ENCODE data around the gene GRK5. TPM values are rescaled to one million over a fixed set of nuclear protein-coding genes. Genes with fewer than 3 reads are reported as not detected.
"Not testable (repeated sequence)": the region's sequence is repeated elsewhere in the genome, so short reads cannot be mapped to it uniquely, and the experiment has no call there.

GRK5 gene
- total RNA-seq, 1 donor from 2014 or later = 26.2 TPM

DNA sequence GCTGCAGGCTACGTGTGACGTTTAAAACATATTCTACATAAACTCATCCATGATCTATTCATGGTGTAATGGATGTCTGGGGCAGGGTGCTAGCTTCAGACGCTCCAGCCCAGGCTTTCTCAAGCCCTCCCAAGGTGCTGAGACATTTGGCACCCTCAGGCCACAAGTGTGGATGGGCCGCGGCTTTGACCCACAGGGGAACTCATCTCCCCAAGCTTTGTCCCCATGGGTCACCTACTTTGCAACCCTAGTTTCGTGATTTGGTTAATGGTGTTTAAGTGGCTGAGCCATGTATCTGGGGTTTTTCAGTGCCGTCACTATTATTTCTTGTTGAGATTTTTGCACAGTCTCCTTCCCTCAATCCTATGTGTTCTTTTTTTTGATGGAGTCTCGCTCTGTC, 66.0 kb downstream of the GRK5 start:
- DNase-seq (ENCODE audit: low spot score) = no peak

DNA sequence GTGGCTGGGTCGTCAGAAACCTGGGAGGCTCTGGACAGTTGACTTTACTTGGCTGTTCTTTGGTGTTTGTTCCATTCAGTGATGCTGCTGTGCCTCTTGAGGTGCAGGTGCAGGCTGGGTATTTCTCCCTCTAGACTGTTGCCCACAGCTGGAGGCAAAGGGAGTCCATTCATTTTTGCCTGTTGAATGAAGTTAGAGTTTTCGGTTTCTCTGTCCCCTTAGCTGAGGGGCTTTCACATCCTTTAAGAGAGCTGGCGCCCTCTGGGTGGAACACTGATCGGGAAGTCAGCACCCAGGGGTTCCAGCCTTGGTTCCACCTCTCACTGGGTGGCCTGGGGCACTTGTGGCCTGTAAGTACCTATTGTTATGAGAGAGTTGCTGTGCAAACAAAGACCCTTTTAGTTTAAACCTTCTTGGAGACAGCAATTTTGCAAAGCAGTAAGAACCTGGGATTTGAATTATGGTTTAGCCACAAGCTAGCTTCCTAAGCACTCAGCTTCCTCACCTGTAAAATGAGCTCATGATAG, 67.2 kb downstream of the GRK5 start:
- DNase-seq (ENCODE audit: low spot score) = no peak

DNA sequence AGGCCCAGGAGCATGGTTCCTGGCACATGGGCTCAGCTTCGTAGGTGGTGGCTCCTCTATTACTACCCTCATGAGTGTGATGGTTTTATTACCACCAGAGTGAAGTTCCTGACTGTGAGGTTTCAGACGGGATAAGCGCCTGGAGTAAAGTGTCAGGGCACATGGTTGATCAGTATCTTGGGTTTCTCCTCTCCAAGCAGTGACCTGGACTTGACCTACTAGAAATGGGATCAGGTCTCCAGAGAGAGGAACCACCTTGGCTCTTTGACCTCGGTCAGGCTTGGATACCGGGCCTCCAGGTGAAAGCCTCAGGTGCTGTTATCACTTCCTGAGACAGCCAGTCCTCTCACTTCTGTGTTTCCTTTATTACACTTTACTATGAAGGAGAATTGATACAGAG, 67.7 kb downstream of the GRK5 start:
- DNase-seq (ENCODE audit: low spot score) = no peak

DNA sequence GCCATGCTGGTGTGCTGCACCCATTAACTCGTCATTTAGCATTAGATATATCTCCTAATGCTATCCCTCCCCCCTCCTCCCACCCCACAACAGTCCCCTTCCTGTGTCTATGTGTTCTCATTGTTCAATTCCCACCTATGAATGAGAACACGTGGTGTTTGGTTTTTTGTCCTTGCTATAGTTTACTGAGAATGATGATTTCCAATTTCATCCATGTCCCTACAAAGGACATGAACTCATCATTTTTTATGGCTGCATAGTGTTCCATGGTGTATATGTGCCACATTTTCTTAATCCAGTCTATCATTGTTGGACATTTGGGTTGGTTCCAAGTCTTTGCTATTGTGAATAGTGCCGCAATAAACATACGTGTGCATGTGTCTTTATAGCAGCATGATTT, 68.8 kb downstream of the GRK5 start:
- not testable (repeated sequence) for DNase-seq (ENCODE audit: low spot score)

GRCh38 chr10:119278126-119278709, 70.8 kb downstream of the GRK5 start:
- peak; percentile 22 for DNase-seq (ENCODE audit: low spot score)

- no peak for DNase-seq (ENCODE audit: low spot score)
Observed at GRCh38 chr10:119279441-119279840, 72.1 kb downstream of the GRK5 start.

- peak; percentile 43 for DNase-seq (ENCODE audit: low spot score)
Observed at GRCh38 chr10:119281581-119282071, 74.3 kb downstream of the GRK5 start.

DNA sequence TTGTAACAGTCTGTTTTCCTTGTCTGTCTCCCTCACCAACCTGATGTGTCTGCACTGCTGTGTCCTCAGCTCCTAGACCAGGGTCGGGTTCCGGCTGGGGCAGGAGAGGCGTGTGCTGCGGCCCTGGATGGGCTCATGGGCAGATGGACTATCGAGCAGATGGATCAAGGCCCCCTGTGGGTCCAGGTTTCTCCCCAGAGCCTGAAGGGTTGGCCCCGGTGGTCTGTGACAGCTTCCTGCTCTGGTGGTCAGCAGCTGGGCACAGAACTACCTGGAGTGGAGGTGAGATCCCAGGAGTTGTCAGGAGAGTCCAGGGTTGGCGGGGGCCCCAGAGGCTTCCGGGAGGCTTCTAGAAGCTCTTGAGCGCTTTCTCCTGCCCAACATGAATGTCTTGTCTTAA, 75.1 kb downstream of the GRK5 start:
- no peak for DNase-seq (ENCODE audit: low spot score)

GRCh38 chr10:119283387-119283786, 76.0 kb downstream of the GRK5 start:
- no peak for DNase-seq (ENCODE audit: low spot score)

GRCh38 chr10:119283818-119284217, 76.4 kb downstream of the GRK5 start:
- no peak for DNase-seq (ENCODE audit: low spot score)

DNA sequence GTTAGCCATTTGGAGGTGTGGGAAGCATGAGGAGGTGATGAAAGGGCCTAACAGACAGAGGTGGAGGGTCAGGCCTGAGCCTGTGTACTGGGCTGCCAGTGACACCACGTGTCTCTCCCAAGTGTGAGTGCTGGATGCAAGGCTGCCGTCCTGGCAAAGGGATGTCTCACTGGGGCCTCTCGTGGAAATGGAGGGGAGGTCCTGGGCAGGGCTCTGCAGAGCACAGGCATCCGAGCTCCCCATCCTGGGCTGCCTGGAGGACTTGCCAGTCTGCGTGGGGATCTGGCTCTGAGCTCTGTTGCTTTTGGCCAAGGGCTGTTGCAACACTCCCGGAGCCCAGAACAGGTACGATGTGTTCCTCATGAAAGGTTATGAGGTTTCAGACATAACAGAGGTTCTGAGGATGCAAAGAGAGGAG, 77.3 kb downstream of the GRK5 start:
- DNase-seq (ENCODE audit: low spot score) = no peak

- no peak for DNase-seq (ENCODE audit: low spot score)
Observed at GRCh38 chr10:119285495-119286267, 78.3 kb downstream of the GRK5 start.

GRCh38 chr10:119286516-119286915, 79.1 kb downstream of the GRK5 start:
- no peak for DNase-seq (ENCODE audit: low spot score)

DNA sequence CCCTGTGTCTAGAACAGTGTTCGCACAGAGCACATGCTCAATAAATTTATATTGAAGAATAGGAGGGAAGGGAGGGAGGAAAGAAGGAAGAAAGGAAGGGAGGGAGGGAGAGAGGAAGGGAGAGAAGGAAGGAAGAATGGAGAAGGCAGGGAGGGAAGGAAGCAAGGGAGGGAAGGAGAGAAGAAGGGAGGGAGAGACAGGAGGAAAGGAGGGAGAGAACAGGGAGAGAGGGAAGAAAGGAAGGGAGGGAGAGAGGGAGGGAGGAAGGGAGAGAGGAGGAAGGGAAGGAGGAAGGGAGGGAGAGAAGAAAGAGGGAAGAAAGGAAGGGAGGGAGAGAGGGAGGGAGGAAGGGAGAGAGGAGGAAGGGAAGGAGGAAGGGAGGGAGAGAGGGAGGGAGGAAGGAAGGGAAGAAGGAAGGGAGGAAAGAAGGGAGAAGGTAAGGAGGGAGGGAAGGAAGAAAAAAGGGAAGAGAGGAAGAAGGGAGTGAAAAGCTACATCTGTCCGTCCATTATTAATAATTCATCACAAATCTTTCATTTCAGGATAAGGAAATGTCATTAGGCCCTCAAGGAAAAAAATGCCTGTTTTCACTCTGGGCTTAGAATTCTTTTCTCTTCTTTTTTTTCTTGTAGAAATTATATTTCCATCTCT, 79.7 kb downstream of the GRK5 start:
- DNase-seq (ENCODE audit: low spot score) = no peak

GRCh38 chr10:119288574-119289001, 81.2 kb downstream of the GRK5 start:
- no peak for DNase-seq (ENCODE audit: low spot score)

DNA sequence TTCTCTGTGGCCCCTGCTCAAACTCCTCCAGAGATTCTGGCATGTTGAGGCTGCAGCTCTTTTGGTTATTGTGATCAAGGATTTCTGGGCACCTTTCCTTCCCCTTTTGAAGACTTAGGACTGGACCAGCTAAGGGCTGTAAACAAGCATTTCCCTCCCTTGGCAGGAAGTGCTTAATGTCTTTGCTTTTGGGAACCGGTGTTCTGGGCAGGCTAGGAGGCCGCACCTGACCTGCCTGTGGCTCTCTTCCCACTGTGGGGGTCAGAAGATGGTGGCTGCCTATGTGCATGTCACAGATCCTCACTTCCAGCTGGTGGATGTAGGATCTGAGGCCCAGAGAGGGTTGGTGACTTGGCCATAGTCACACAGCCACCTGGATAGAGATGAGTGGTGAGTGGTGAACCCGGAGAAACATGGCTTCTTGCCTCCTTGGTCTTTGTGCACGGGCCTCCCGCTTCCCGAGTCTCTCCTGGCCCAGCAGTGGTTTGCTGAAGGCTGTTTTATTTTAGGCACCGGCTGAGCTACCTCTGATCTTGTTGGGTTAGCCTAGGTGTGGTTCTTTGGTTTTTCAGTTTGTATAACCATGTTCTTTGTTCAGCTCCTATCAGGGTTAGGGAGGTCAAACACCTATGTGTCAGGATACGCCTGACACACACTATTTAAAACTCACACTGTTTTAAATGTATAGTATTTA, 82.0 kb downstream of the GRK5 start:
- no peak for DNase-seq (ENCODE audit: low spot score)

GRCh38 chr10:119290301-119291048, 83.1 kb downstream of the GRK5 start:
- DNase-seq (ENCODE audit: low spot score) = no peak

- no peak for DNase-seq (ENCODE audit: low spot score)
Observed at GRCh38 chr10:119291223-119291900, 84.0 kb downstream of the GRK5 start.

DNA sequence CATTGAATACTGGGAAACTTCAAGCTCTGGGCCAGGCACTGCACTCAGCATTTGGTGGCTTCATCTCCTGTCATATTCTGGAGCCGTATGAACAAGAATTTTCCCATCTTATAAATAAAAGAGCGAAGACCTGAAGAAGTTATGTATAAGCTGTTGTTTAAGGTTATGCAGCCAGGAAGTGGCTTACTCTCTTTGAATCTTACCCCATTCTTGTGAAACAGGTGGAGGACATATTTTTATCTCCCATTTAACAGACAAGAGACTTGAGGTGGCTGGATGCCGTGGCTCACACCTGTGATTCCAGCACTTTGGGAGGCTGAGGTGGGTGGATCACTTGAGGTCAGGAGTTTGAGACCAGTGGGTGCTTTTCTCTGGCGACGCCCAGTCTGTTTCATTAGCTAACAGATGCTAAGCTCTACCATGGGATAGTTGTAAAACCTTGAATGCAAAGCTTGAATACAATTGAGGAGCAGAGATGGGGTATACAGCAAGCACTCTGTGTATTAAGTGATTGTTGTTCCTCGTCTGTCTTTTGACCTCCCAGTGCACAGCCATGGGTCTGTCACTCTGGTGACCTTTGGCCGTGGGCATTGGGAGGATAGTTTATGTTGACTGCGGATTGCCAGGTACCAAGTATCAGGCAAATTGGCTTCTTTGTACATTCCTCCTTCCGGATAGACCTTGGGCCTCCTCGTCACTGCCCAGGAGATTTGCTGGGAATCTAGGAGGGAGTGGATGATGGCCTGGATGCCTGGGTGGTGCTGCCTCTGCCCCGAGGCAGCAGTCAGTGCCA, 85.8 kb downstream of the GRK5 start:
- no peak for DNase-seq (ENCODE audit: low spot score)

DNA sequence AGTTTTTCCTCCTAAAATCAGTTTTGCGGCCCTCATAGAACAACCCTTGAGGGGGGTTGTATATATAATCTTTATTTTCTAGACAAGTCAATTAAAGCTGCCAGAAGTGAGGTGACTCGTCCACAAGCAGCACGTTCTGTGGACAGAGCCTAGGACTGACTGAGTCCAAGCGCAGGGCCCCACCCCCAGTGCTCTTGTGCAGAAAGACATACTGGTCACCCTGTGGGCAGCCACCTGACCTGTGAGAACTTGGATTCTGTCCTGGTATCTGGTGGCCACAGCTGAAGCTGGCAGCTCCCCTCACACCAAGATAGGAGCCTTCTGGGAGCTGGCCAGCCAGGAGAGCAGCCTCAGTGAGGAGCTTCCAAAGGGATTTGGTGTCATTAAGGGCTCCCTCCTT, 89.3 kb downstream of the GRK5 start:
- no peak for DNase-seq (ENCODE audit: low spot score)
